Upper lobe of left lung (tissue), 4 donors: ENCODE measurements around the gene ENTPD5.
"Not testable (repeated sequence)": the region's sequence is repeated elsewhere in the genome, so short reads cannot be mapped to it uniquely, and the experiment has no call there.

Experiments used
- CTCF ChIP-seq, 6 experiments: fragments of 450-650 bp in 4 of 6; fragments of 200-600 bp in 2 of 6; sonication (generic) in 2 of 6; IDR thresholded peaks; one replicate each; pipeline ENCODE4 v1.5.1; 2016 to 2019; ENCODE audit warnings: antibody characterized with exemption in 6 of 6
- POLR2AphosphoS5 ChIP-seq, 2 donors: sonication (generic); formaldehyde crosslinking; IDR thresholded peaks; one replicate each; pipeline ENCODE4 v1.5.1; 2017; ENCODE audit warnings: antibody characterized with exemption in 2 of 2

DNA sequence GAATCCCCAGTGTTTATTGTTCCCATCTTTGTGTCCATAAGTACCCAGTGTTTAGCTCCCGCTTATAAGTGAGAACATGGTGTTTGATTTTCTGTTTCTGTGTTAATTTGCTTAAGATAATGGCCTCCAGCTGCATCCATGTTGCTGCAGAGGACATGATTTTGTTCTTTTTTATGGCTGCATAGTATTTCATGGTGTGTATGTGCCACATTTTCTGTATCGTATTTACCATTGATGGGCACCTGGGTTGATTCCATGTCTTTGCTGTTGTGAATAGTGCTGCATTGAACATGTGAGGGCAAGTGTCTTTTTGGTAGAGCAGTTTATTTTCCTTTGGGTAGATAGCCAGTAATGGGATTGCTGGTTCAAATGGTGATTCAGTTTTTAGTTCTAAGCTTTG is 99.6 kb downstream of the ENTPD5 start:
- not testable (repeated sequence) for TF ChIP-seq POLR2AphosphoS5, CTCF (IDR thresholded peaks at IDR 0.05)
